ENCODE measurements around the gene JADE1.

JADE1 gene

DNA sequence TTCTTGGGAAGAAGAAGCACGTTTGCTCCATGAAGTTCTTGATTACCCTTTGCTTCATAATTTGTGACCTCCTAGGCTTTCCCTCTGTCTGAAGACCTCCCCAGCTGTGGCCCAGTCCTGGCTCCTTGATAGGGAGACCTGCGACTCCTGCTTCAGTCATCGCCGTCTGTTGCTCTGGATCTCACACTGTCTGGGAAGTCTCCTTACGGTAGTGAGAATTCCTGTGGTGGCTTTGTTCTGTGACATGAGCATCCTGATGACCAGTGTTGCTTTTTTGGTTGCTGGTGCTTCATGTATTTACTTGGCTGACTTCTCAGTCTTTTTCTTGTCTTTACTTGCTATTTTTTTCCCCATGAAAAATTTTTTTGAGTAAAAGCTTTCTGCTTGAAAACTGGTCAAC lies 44.2 kb downstream of the JADE1 start:
- no peak for DNase-seq (ENCODE audit: low read depth)
- TF ChIP-seq CTCF (IDR thresholded peaks at IDR 0.05; ENCODE audit: low read depth, low read length) (no peak), MYC (IDR thresholded peaks at IDR 0.05; ENCODE audit: low read depth, low read length) (no peak)
- TF ChIP-seq, protein P1, sequence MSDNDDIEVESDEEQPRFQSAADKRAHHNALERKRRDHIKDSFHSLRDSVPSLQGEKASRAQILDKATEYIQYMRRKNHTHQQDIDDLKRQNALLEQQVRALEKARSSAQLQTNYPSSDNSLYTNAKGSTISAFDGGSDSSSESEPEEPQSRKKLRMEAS (IDR thresholded peaks at IDR 0.05; ENCODE audit: low read depth, low read length): no peak
- H3K4me3 ChIP-seq (ENCODE audit: low read depth, low read length): no peak overlapping the region

DNA sequence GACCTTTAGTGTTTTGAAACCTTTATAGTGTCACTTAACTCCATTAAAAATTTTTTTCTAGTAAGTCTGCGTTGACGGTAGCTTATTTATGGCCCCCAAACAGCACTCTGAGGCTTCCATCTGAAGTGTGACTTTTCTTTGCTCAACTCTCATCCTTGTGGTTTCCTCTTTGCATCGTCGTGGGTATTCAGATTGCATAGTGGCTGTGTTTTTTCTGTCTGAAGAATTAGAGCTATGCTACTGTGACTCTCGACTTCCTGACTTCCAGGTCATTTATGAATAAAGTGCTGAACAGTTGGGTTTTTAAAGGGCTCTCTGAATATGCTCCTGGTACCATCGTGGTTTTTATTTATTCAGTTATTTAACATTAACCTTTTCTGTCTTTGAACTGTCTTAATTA lies 44.9 kb downstream of the JADE1 start:
- no peak overlapping the region for H3K4me3 ChIP-seq (ENCODE audit: low read depth, low read length)
- TF ChIP-seq POLR2A (IDR thresholded peaks at IDR 0.05; ENCODE audit: extremely low read depth, insufficient read length): no peak
- TF ChIP-seq, protein P1 (IDR thresholded peaks at IDR 0.05; ENCODE audit: low read depth, low read length): no peak
- no peak for TF ChIP-seq MYC (IDR thresholded peaks at IDR 0.05; ENCODE audit: low read depth, low read length)
- no peak for TF ChIP-seq CTCF (IDR thresholded peaks at IDR 0.05; ENCODE audit: low read depth, low read length)
- no peak for DNase-seq (ENCODE audit: low read depth)

GRCh38 chr4:128855621-128856020 lies 46.1 kb downstream of the JADE1 start:
- DNase-seq (ENCODE audit: low read depth): no peak
- TF ChIP-seq MYC (IDR thresholded peaks at IDR 0.05; ENCODE audit: low read depth, low read length): no peak
- TF ChIP-seq CTCF (IDR thresholded peaks at IDR 0.05; ENCODE audit: low read depth, low read length): no peak
- no peak for TF ChIP-seq POLR2A (IDR thresholded peaks at IDR 0.05; ENCODE audit: extremely low read depth, insufficient read length)
- TF ChIP-seq, protein P1 (IDR thresholded peaks at IDR 0.05; ENCODE audit: low read depth, low read length): no peak
- H3K4me3 ChIP-seq (ENCODE audit: low read depth, low read length): no peak overlapping the region

DNA sequence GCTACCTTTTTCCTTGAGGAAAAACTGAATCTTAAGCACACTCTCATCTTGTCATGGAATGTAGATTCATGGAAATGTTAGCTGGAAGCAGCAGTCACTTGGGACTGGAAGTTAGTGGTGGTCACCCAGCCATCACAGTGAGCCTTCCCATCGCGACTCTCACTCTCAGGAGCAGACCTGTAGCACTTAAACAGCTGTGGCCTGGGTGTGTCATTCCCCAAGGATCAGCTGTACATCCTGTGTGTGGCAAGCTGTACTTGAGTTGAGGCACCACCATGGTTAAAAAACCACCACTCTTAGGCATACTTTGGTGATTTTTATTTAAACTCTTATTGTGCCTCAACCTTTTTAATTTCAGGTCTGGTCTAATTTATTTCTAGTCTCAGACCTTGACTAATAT lies 46.7 kb downstream of the JADE1 start:
- TF ChIP-seq, protein P1 (IDR thresholded peaks at IDR 0.05; ENCODE audit: low read depth, low read length): no peak
- TF ChIP-seq POLR2A (IDR thresholded peaks at IDR 0.05; ENCODE audit: extremely low read depth, insufficient read length): no peak
- TF ChIP-seq CTCF (IDR thresholded peaks at IDR 0.05; ENCODE audit: low read depth, low read length): no peak
- no peak for TF ChIP-seq MYC (IDR thresholded peaks at IDR 0.05; ENCODE audit: low read depth, low read length)

DNA sequence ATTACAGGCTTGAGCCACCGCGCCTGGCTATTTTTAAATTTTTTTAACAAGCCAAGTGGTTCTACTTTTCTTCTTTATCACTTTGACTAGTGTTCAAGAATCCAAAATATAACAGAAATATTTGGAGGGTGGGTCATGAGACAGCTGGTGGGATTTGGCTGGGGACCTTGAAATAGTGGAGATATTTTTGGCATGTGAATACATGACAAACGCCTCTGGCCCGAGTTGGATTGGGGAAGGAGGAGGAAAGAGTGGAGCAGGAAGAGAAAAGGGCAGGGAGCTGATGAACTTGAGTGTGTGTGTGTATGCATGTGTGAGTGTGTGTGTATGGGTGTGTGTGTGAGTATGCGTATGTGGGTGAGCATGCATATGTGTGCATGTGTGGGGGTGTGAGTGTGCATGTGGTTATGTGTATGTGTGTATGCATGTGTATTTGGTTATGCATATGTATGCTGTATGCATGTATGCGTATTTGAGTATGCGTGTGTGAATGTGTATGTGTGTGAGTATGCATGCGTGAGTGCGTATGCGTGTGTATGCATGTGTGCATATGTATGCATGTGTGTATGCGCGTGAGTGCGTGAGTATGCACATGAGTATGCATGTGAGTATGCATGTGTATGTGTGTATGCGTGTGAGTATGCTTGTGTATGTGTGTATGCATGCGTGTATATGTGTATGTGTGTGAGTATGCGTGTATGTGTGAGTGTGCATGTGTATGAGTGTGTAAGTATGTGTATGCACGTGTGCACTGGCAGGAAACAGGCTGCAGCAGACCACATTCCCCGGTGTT lies 49.6 kb downstream of the JADE1 start:
- DNase-seq (ENCODE audit: low read depth): no peak
- H3K4me3 ChIP-seq (ENCODE audit: low read depth, low read length): no peak overlapping the region
- TF ChIP-seq, protein P1 (IDR thresholded peaks at IDR 0.05; ENCODE audit: low read depth, low read length): no peak
- no peak for TF ChIP-seq MYC (IDR thresholded peaks at IDR 0.05; ENCODE audit: low read depth, low read length)
- no peak for TF ChIP-seq POLR2A (IDR thresholded peaks at IDR 0.05; ENCODE audit: extremely low read depth, insufficient read length)
- no peak for TF ChIP-seq CTCF (IDR thresholded peaks at IDR 0.05; ENCODE audit: low read depth, low read length)

More for the DNA sequence above, 46.7 kb downstream of the JADE1 start:
- no peak overlapping the region for H3K4me3 ChIP-seq (ENCODE audit: low read depth, low read length)
- DNase-seq (ENCODE audit: low read depth): no peak

All from NB4 (cell line).